K562 treated with DMSO at 1 percent for 12 hours (cell line): ENCODE results near the gene ST13. TPM values are rescaled to one million over a fixed set of nuclear protein-coding genes. Genes with fewer than 3 reads are reported as not detected.

Source experiments
- total RNA-seq: library from RNA; unstranded; fragments of 300-600 nt; gene quantifications from 2 replicates; pipeline ENCODE4 v1.2.3, GENCODE V29; 2022; ENCODE audit not compliant: insufficient read depth

ST13 gene
- total RNA-seq: 166 and 236 TPM in 2 replicates

GRCh38 chr22:40856513-40857308, at the start of gene ST13, which contains the start of gene XPNPEP3:
TSS of gene ST13 (minus strand) at chr22:40856639. CDS start at chr22:40856540, 99 bp downstream.
TSS of gene XPNPEP3 (plus strand) at chr22:40857148. CDS start at chr22:40857182, 34 bp downstream.

GRCh38 chr22:40862013-40862412, 5.6 kb upstream of the ST13 start, which contains the start of gene DNAJB7:
TSS of gene DNAJB7 (minus strand) at chr22:40862113. CDS start at chr22:40861994, 119 bp downstream.

GRCh38 chr22:40818747-40819598, 37.5 kb downstream of the ST13 start, which contains the start of gene SLC25A17:
TSS of gene SLC25A17 (minus strand) at chr22:40819346. CDS start at chr22:40819248, 98 bp downstream.

Other genes with a start within 250 kb of the ST13 start
- gene MRTFA, start 219.9 kb downstream of the ST13 start, total RNA-seq: 12.0 and 24.3 TPM in 2 replicates
- gene MCHR1, start 177.2 kb downstream of the ST13 start, total RNA-seq: not detected in 2 replicates
- gene SLC25A17, start 37.3 kb downstream of the ST13 start, total RNA-seq: 15.0 and 30.9 TPM in 2 replicates
- 4.7 and 6.8 TPM in 2 replicates for gene XPNPEP3, start 509 bp upstream of the ST13 start, total RNA-seq
- gene DNAJB7, start 5.5 kb upstream of the ST13 start, total RNA-seq: not detected in 2 replicates
- 53.7 and 64.0 TPM in 2 replicates for gene RBX1, start 94.7 kb upstream of the ST13 start, total RNA-seq
- 3.4 and 31.4 TPM in 2 replicates for gene EP300, start 236.0 kb upstream of the ST13 start, total RNA-seq